GM23248 (cell line): Measurements from ENCODE around the gene GRAMD1B.

ENCODE experiments used
- EZH2 ChIP-seq: fragments of 200-600 bp; sonication (generic); IDR thresholded peaks from 2 replicates; pipeline ENCODE4 v1.6.1; 2018; ENCODE audit warnings: antibody characterized with exemption, mild to moderate bottlenecking; ENCODE audit not compliant: insufficient read depth, poor library complexity, severe bottlenecking
- EZH2phosphoT487 ChIP-seq: fragments of 200-600 bp; sonication (generic); IDR thresholded peaks from 2 replicates; pipeline ENCODE4 v1.6.1; 2018; ENCODE audit warnings: antibody characterized with exemption, moderate library complexity, mild to moderate bottlenecking, low read depth; ENCODE audit not compliant: insufficient read depth

GRCh38 chr11:123517559-123518364 is 87.7 kb downstream of the GRAMD1B start:
- TF ChIP-seq EZH2 (no peak), EZH2phosphoT487 (no peak)
